K562 (cell line): Measurements from ENCODE around the gene NME9. TPM values are rescaled to one million over a fixed set of nuclear protein-coding genes. Genes with fewer than 3 reads are reported as not detected.

Source experiments
- ARHGAP35 ChIP-seq: fragments of 450-650 bp; IDR thresholded peaks from 2 replicates; pipeline ENCODE4 v1.6.1; 2018; ENCODE audit not compliant: partially characterized antibody
- CREB3L1 ChIP-seq: fragments of 450-650 bp; IDR thresholded peaks from 2 replicates; pipeline ENCODE4 v1.6.1; 2014; ENCODE audit warnings: low read depth, mild to moderate bottlenecking, moderate library complexity, borderline replicate concordance
- CSDE1 ChIP-seq, 2 experiments: fragments of 450-650 bp; IDR thresholded peaks; 2 replicates each; pipeline ENCODE4 v1.6.1; 2016; ENCODE audit warnings: mild to moderate bottlenecking in 1 of 2
- DIDO1 ChIP-seq: fragments of 450-650 bp; IDR thresholded peaks from 2 replicates; pipeline ENCODE4 v1.6.1; 2016; ENCODE audit warnings: low read depth, missing biosample characterization, missing genetic modification characterization
- HLTF ChIP-seq: fragments of 450-650 bp; IDR thresholded peaks from 2 replicates; pipeline ENCODE4 v1.6.1; 2016
- HOMEZ ChIP-seq: fragments of 250-450 bp; sonication (Bioruptor Pico); IDR thresholded peaks from 2 replicates; pipeline ENCODE4 v1.4.0; 2020; ENCODE audit warnings: mild to moderate bottlenecking, moderate library complexity
- NCOA1 ChIP-seq: fragments of 450-650 bp; IDR thresholded peaks from 2 replicates; pipeline ENCODE4 v1.6.1; 2016; ENCODE audit warnings: low read depth
- PHB ChIP-seq: fragments of 250-450 bp; sonication (Bioruptor Pico); IDR thresholded peaks from 2 replicates; pipeline ENCODE4 v1.5.0; 2021
- RAD21 ChIP-seq, 2 experiments: fragments of 250-450 bp in 1 of 2; fragments of 450-650 bp in 1 of 2; sonication (Bioruptor Pico) in 1 of 2; formaldehyde crosslinking in 1 of 2; IDR thresholded peaks in 1 of 2; conservative IDR thresholded peaks in 1 of 2; 2 replicates each; pipeline versions ENCODE4 v1.4.0 to v1.8.0; 2020 to 2022; ENCODE audit warnings: mild to moderate bottlenecking in 2 of 2, moderate library complexity in 1 of 2
- RBM25 ChIP-seq: fragments of 200-400 bp; formaldehyde crosslinking; IDR thresholded peaks from 2 replicates; pipeline ENCODE4 v1.6.1; 2018; ENCODE audit warnings: low read length, low read depth, moderate library complexity; ENCODE audit not compliant: severe bottlenecking
- RERE ChIP-seq: sonication (generic); formaldehyde crosslinking; IDR thresholded peaks from 2 replicates; pipeline ENCODE4 v1.8.0; 2023; ENCODE audit warnings: missing genetic modification reagents, mild to moderate bottlenecking, borderline replicate concordance
- ZNF274 ChIP-seq: IDR thresholded peaks from 2 replicates; pipeline ENCODE4 v1.6.1; 2011; ENCODE audit warnings: low read depth, mild to moderate bottlenecking, low read length, moderate library complexity, borderline replicate concordance
- ZNF764 ChIP-seq: fragments of 250-450 bp; sonication (Bioruptor Pico); IDR thresholded peaks from 2 replicates; pipeline ENCODE4 v1.4.0; 2020; ENCODE audit warnings: low read depth, mild to moderate bottlenecking, moderate library complexity
- polyA plus RNA-seq, 8 experiments: library from polyadenylated mRNA; depleted of rRNA in 4 of 8; stranded (reverse) in 5 of 8; unstranded in 3 of 8; fragments of >200 nt; fragmentation: Nextera tagmentation in 2 of 8; fragmentation: Illumina TruSeq in 1 of 8; extraction: Ambion mirVana in 2 of 8; extraction: Trizol in 1 of 8; gene quantifications; 2 replicates each; pipeline versions ENCODE4 v1.2.1 to v1.2.3, GENCODE V29; 2011 to 2014; ENCODE audit warnings: inconsistent platforms in 1 of 8, missing spikeins in 1 of 8
- total RNA-seq, 7 experiments: library from RNA; depleted of rRNA in 6 of 7; stranded (reverse); fragments of >200 nt in 6 of 7; fragmentation: Illumina TruSeq in 2 of 7; extraction: Trizol in 2 of 7; gene quantifications; 2 replicates each; pipeline versions ENCODE4 v1.2.1 to v1.2.3, GENCODE V29; 2011 to 2021; ENCODE audit warnings: low replicate concordance in 1 of 7
- TF ChIP-seq, protein P1 (sequence below): fragments of 450-650 bp; formaldehyde crosslinking; IDR thresholded peaks from 2 replicates; pipeline ENCODE4 v1.4.0; 2020; ENCODE audit warnings: mild to moderate bottlenecking, moderate library complexity

NME9 gene
- total and polyA plus RNA-seq, 9 of the 15 experiments (the other 6 are each of a cell fraction or from before 2014, with no cell fraction given), result 0.05 to 0.15 (median 0.13) TPM; not detected in 6

- TF ChIP-seq RERE (CRISPR knock-in tag) (no peak), ZNF764 (CRISPR knock-in tag) (no peak), CSDE1 (IDR thresholded peaks at IDR 0.05) (peak in 1 of 2 experiments; percentile 83; a peak in 2 of 4 replicates), NCOA1 (no peak), PHB (CRISPR knock-in tag) (no peak), HLTF (no peak), HOMEZ (CRISPR knock-in tag) (no peak), CREB3L1 (no peak), ARHGAP35 (no peak), ZNF274 (no peak), RAD21 (CRISPR knock-in tag; conservative IDR thresholded peaks at IDR 0.05 in 1 of 2, IDR thresholded peaks at IDR 0.05 in 1 of 2) (peak in 1 of 2 experiments; percentile 47; a peak in 2 of 4 replicates), DIDO1 (tag) (no peak), RBM25 (no peak)
- TF ChIP-seq, protein P1, sequence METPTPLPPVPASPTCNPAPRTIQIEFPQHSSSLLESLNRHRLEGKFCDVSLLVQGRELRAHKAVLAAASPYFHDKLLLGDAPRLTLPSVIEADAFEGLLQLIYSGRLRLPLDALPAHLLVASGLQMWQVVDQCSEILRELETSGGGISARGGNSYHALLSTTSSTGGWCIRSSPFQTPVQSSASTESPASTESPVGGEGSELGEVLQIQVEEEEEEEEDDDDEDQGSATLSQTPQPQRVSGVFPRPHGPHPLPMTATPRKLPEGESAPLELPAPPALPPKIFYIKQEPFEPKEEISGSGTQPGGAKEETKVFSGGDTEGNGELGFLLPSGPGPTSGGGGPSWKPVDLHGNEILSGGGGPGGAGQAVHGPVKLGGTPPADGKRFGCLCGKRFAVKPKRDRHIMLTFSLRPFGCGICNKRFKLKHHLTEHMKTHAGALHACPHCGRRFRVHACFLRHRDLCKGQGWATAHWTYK (CRISPR knock-in tag), result no peak
Observed at GRCh38 chr3:138329127-138329983, at the start of gene NME9 (continued).
